DOHH2 (cell line): ENCODE data around the gene POLR3C.
"Not testable (repeated sequence)": the region's sequence is repeated elsewhere in the genome, so short reads cannot be mapped to it uniquely, and the experiment has no call there.

Experiments
- H3F3A ChIP-seq: fragments of 200-600 bp; sonication (generic), shearing (Covaris generic); 2 replicates; pipeline ENCODE4 v1.6.0; 2016; ENCODE audit warnings: antibody characterized with exemption, mild to moderate bottlenecking; ENCODE audit not compliant: control insufficient read depth, insufficient read depth
- H3K27ac ChIP-seq: fragments of 200-600 bp; sonication (generic); 2 replicates; pipeline ENCODE4 v1.5.1; 2014; ENCODE audit warnings: low read depth, mild to moderate bottlenecking, low read length, moderate library complexity
- H3K27me3 ChIP-seq: fragments of 200-600 bp; sonication (generic); 2 replicates; pipeline ENCODE4 v1.6.1; 2014; ENCODE audit warnings: mild to moderate bottlenecking, low read length, mixed read lengths; ENCODE audit not compliant: control insufficient read depth
- H3K36me3 ChIP-seq: fragments of 200-600 bp; sonication (generic); 2 replicates; pipeline ENCODE4 v1.6.1; 2014; ENCODE audit warnings: mild to moderate bottlenecking, low read length, moderate library complexity, mixed read lengths; ENCODE audit not compliant: control insufficient read depth
- H3K4me1 ChIP-seq: fragments of 200-600 bp; sonication (generic); 2 replicates; pipeline ENCODE4 v1.6.1; 2014; ENCODE audit warnings: mild to moderate bottlenecking, low read length, mixed read lengths; ENCODE audit not compliant: control insufficient read depth
- H3K4me2 ChIP-seq: fragments of 200-600 bp; sonication (generic); 2 replicates; pipeline ENCODE4 v1.6.0; 2014; ENCODE audit warnings: mild to moderate bottlenecking, low read length, moderate library complexity
- H3K4me3 ChIP-seq: fragments of 200-600 bp; sonication (generic); 2 replicates; pipeline ENCODE4 v1.5.1; 2014; ENCODE audit warnings: mild to moderate bottlenecking, low read length, mixed read lengths
- H3K79me2 ChIP-seq: fragments of 200-600 bp; sonication (generic); 2 replicates; pipeline ENCODE4 v1.6.1; 2014; ENCODE audit warnings: mild to moderate bottlenecking, low read length, mixed read lengths; ENCODE audit not compliant: control insufficient read depth
- H3K9me2 ChIP-seq: fragments of 200-600 bp; sonication (generic); replicated peaks from 2 replicates; pipeline ENCODE4 v1.6.1; 2014; ENCODE audit warnings: mild to moderate bottlenecking, low read length, mixed read lengths; ENCODE audit not compliant: control insufficient read depth
- H3K9me3 ChIP-seq: fragments of 200-600 bp; sonication (generic); 2 replicates; pipeline ENCODE4 v1.6.1; 2014; ENCODE audit warnings: antibody characterized with exemption, low read length, mixed read lengths; ENCODE audit not compliant: control insufficient read depth, insufficient read depth
- H4K20me1 ChIP-seq: fragments of 200-600 bp; sonication (generic); 2 replicates; pipeline ENCODE4 v1.6.0; 2014; ENCODE audit warnings: low read depth, mild to moderate bottlenecking, antibody characterized with exemption, low read length, moderate library complexity; ENCODE audit not compliant: control insufficient read depth, insufficient read depth
- EZH2phosphoT487 ChIP-seq: fragments of 200-600 bp; sonication (generic); IDR thresholded peaks from 2 replicates; pipeline ENCODE4 v1.6.1; 2017; ENCODE audit warnings: borderline replicate concordance, mild to moderate bottlenecking, antibody characterized with exemption, low read length, moderate library complexity, mixed read lengths
- TF ChIP-seq, protein P1 (sequence below): fragments of 200-600 bp; sonication (generic); IDR thresholded peaks from one replicate; pipeline ENCODE4 v1.5.1; 2014; ENCODE audit warnings: antibody characterized with exemption, mild to moderate bottlenecking, low read depth, low read length; ENCODE audit not compliant: poor library complexity, severe bottlenecking

The POLR3C gene

DNA sequence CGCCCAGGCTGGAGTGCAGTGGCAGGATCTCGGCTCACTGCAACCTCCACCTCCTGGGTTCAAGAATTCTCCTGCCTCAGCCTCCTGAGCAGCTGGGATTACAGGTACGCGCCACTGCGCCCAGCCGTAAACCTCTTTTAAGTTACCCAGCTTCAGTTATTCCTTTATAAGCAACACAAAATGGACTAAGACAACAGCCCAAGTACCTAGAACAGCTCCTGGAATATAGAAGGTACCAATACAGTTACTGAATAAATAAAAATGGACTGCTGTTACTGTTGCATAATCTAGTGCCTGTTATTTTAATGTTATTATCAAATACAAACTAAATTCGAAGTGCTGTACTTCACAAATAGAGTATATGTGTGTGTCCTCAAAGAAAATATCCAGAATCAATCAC, 17.2 kb upstream of the POLR3C start:
- no peaks in the 10 kb centered on the region for H3K36me3 ChIP-seq
- H3K4me1 ChIP-seq, result no peaks in the 10 kb centered on the region
- TF ChIP-seq, protein P1, sequence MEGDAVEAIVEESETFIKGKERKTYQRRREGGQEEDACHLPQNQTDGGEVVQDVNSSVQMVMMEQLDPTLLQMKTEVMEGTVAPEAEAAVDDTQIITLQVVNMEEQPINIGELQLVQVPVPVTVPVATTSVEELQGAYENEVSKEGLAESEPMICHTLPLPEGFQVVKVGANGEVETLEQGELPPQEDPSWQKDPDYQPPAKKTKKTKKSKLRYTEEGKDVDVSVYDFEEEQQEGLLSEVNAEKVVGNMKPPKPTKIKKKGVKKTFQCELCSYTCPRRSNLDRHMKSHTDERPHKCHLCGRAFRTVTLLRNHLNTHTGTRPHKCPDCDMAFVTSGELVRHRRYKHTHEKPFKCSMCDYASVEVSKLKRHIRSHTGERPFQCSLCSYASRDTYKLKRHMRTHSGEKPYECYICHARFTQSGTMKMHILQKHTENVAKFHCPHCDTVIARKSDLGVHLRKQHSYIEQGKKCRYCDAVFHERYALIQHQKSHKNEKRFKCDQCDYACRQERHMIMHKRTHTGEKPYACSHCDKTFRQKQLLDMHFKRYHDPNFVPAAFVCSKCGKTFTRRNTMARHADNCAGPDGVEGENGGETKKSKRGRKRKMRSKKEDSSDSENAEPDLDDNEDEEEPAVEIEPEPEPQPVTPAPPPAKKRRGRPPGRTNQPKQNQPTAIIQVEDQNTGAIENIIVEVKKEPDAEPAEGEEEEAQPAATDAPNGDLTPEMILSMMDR, result no peak
- TF ChIP-seq EZH2phosphoT487, result no peak
- H3K79me2 ChIP-seq, result peaks cover 66% of the 10 kb centered on the region
- no peaks in the 10 kb centered on the region for H3K27me3 ChIP-seq
- H3K4me2 ChIP-seq, result no peak overlapping the region
- H4K20me1 ChIP-seq, result no peaks in the 10 kb centered on the region
- no peak overlapping the region for H3K4me3 ChIP-seq
- H3K9me2 ChIP-seq, result no peaks in the 10 kb centered on the region
- no peak overlapping the region for H3K27ac ChIP-seq
- H3K9me3 ChIP-seq, result no peaks in the 10 kb centered on the region
- no peaks in the 10 kb centered on the region for H3F3A ChIP-seq

GRCh38 chr1:145812977-145813810, 10.8 kb upstream of the POLR3C start:
- H3K9me3 ChIP-seq, H3F3A ChIP-seq, H3K4me2 ChIP-seq, H3K27ac ChIP-seq, H3K27me3 ChIP-seq, H3K4me1 ChIP-seq, H3K4me3 ChIP-seq, H4K20me1 ChIP-seq, H3K9me2 ChIP-seq, H3K36me3 ChIP-seq: not testable (repeated sequence)
- H3K79me2 ChIP-seq, result peaks cover 13% of the 10 kb centered on the region

- not testable (repeated sequence) for H4K20me1 ChIP-seq, H3K4me1 ChIP-seq, H3K9me2 ChIP-seq, H3K4me3 ChIP-seq, H3K27me3 ChIP-seq, H3K27ac ChIP-seq, H3F3A ChIP-seq, H3K9me3 ChIP-seq, H3K4me2 ChIP-seq, H3K36me3 ChIP-seq
- peaks cover 16% of the 10 kb centered on the region for H3K79me2 ChIP-seq
Measured at GRCh38 chr1:145818095-145818494, 5.9 kb upstream of the POLR3C start.

DNA sequence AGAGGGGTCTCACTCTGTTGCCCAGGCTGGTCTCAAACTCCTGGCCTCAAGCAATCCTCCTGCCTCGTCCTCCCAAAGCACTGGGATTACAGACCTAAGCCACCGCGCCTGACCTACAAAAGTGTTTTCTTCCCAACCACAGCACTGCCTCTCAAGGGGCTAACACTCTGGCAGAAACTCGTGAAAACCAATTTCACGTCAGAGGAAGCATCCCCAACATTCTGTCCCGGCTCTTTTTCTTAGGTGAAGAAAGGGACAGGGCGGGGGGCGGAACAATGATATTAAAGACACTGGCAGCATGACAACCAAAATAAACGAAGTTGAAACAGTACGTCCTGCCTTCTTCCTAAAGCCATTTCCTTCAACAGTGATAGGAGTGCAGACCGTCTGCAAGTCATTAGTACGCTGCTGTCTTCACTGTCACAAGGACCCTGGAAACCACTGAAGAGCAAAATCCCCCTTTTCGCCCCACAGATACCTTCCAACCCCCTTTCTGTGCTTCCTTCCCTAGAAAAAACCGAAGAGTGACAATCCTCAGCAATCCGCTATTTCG, 1.1 kb upstream of the POLR3C start:
- H3K9me2 ChIP-seq, H3F3A ChIP-seq, H3K9me3 ChIP-seq, H4K20me1 ChIP-seq, H3K27ac ChIP-seq, H3K4me3 ChIP-seq, H3K27me3 ChIP-seq: not testable (repeated sequence)
- Histone ChIP-seq H3K79me2 (peaks cover 52% of the 10 kb centered on the region), H3K36me3 (peaks cover 25% of the 10 kb centered on the region), H3K4me2 (peak overlapping the region; percentile 31; the same call in 1 of the 2 replicates), H3K4me1 (peaks cover 26% of the 10 kb centered on the region)

DNA sequence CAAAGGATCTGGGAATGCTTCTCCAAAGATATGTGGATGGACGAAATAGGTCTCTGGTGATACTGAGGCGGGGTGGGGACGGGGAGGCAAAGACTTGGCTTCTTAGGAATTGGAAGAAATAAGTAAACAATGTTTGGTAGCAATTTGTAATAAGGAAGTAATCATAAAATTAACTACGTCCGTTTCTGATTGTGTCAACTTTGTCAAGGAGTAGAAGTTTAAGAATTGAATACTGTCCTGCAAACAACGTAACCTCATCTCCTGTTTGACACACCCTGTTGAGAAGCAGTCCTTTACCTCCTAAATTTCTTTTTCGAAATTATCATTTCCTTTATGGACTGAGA, 471 bp downstream of the POLR3C start:
- H3K36me3 ChIP-seq, result peaks cover 41% of the 10 kb centered on the region
- peak overlapping the region; percentile 62 for H3K27ac ChIP-seq
- peaks cover 46% of the 10 kb centered on the region for H3K79me2 ChIP-seq
- H3K27me3 ChIP-seq, result no peaks in the 10 kb centered on the region
- peak overlapping the region; percentile 80 for H3K4me2 ChIP-seq
- H3K4me3 ChIP-seq, result peak overlapping the region; percentile 77
- peaks cover 7% of the 10 kb centered on the region; the same call in 1 of the 2 replicates for H4K20me1 ChIP-seq
- H3F3A ChIP-seq, result no peaks in the 10 kb centered on the region
- no peaks in the 10 kb centered on the region for H3K9me2 ChIP-seq
- no peaks in the 10 kb centered on the region for H3K9me3 ChIP-seq
- peaks cover 31% of the 10 kb centered on the region for H3K4me1 ChIP-seq
- TF ChIP-seq, protein P1, result no peak
- TF ChIP-seq EZH2phosphoT487, result no peak
